Renal cortex interstitium (tissue), 11 donors: ENCODE measurements around the gene PDSS2. TPM values are rescaled to one million over a fixed set of nuclear protein-coding genes. Genes with fewer than 3 reads are reported as not detected.
"Not testable (repeated sequence)": the region's sequence is repeated elsewhere in the genome, so short reads cannot be mapped to it uniquely, and the experiment has no call there.

Experiments
- DNase-seq, 11 donors: peaks; one replicate each; pipeline ENCODE4 v3.0.0-alpha.2; 2013; ENCODE audit warnings: low read depth in 9 of 11, low spot score in 4 of 11; ENCODE audit errors: extremely low read depth in 1 of 11
- polyA plus RNA-seq, 3 donors: library from polyadenylated mRNA; unstranded; fragments of 120-200 nt; gene quantifications; one replicate each; pipeline ENCODE4 v1.2.1, GENCODE V29; 2013; ENCODE audit not compliant: insufficient read length in 3 of 3

Gene PDSS2
- polyA plus RNA-seq, 3 donors = 16.7 to 20.1 (median 18.1) TPM

GRCh38 chr6:107488174-107488874 lies 29.0 kb upstream of the PDSS2 start:
- no peak for DNase-seq

DNA sequence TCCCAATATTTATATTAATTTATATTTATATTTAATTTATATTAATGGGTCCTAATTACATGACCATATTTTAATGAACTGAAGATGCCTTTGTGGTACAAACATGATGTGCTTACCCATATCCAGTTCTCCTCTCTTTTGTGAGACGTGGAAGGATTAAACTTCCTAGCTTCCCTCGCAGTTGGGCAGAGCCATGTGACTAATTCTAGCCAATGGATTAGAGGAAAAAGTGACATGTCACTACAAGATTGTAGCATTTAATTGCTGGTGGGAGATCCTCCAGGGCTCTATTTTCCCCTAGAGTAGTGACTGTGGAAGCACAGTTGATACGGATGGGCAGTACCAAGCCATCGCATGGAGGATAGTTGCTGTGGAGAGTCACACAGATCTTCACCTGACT lies 25.8 kb upstream of the PDSS2 start:
- no peak for DNase-seq

DNA sequence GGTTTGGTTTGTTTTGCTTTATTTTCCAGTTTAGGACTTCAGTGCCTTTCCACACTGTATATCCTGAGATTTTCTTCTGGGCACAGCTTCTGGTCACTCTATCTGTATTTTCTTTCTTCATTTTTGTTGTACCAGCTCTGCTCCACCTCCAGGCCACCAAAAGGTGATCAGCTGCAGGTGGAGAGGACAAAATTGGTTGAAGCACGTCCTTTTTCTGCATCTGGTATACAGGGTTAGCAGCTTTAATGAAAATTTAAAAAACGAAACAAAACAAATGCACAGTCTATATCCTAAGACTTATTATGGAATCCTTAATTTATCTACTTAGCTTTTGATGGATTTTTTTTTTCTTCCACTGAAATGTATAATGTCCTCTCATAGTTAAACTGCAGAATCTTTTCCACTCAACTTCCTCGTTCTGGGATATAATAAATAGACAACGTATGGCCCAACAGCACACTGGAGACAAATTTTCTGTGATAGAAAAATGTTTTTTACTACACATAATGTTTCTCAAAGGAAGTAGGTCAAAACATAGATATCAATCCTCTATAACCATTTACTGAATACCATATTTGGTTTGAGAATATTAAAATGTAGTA lies 19.8 kb upstream of the PDSS2 start:
- DNase-seq = no peak

GRCh38 chr6:107475826-107476225 lies 16.5 kb upstream of the PDSS2 start:
- DNase-seq = not testable (repeated sequence)

GRCh38 chr6:107475360-107475759 lies 16.0 kb upstream of the PDSS2 start:
- DNase-seq = not testable (repeated sequence)

GRCh38 chr6:107473660-107474059 lies 14.3 kb upstream of the PDSS2 start:
- DNase-seq = no peak

- no peak for DNase-seq
Measured at GRCh38 chr6:107470364-107470763, 11.0 kb upstream of the PDSS2 start.

GRCh38 chr6:107466062-107466461 lies 6.7 kb upstream of the PDSS2 start:
- DNase-seq = no peak

DNA sequence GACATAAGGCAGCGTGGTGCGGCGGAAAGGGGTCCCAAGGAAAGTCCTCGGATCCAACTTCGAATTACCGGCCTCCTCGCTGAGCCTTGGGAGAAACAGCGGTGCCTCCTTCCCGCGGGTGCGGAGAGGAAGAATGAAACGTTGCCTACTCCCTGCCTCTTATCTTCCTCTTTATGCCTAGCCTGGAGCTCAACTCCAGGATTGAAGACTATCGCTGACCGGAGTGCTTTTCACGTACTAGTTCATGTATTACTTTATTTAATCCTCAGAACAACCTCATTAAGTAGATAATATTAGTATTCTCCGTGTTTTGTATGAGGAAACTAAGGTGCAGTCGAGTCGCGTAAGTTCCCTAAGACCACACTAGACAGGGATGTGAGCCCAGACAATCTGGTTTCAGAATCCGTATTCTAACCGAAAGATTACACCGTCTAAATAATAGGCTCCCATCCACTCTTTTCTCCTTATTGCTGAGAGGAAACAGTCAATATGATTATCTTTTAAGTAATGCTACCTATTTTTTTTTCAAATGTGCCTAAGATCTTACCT lies 793 bp upstream of the PDSS2 start:
- peak in 1 of 11 donors; percentile 32 for DNase-seq

- peak in 5 of 11 donors; percentile 9 to 38 (median 20) for DNase-seq
Measured at GRCh38 chr6:107458672-107459282, 587 bp downstream of the PDSS2 start.

DNA sequence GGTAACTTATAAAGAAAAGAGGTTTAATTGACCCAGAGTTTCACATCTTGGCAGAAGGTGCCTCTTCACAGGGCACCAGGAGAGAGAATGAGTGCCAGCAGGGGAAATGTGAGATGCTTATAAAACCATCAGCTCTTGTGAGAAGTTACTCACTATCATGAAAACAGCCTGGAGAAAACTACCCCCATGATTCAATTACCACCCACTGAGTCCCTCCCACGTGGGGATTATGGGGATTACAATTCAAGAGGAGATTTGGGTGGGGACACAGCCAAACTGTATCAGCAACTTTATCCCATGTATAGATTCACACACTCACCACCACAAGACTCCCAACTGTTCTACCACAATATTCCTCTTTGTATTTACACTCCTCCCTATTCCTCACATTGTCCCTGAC lies 10.6 kb downstream of the PDSS2 start:
- DNase-seq = no peak

DNA sequence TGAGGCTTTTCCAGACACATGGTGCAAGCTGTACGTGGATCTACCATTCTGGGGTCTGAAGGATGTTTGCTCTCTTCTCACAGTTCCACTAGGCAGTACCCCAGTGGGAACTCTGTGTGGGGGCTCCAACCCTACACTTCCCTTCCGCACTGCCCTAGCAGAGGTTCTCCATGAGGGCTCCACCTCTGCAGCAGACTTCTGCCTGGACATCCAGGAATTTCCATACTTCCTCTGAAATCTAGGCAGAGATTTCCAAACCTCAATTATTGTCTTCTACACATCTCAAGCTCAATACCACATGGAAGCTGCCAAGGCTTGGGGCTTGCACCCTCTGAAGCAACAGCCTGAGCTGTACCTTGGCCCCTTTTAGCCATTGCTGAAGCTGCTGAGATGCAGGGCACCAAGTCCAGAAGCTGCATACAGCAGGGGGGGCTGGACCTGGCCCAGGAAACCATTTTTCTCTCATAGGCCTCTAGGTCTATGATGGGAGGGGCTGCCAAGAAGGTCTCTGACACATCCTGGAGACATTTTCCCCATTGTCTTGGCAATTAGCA lies 11.6 kb downstream of the PDSS2 start:
- DNase-seq = no peak

GRCh38 chr6:107444277-107444676 lies 15.1 kb downstream of the PDSS2 start:
- no peak for DNase-seq

- no peak for DNase-seq
Measured at GRCh38 chr6:107443608-107444267, 15.6 kb downstream of the PDSS2 start.

DNA sequence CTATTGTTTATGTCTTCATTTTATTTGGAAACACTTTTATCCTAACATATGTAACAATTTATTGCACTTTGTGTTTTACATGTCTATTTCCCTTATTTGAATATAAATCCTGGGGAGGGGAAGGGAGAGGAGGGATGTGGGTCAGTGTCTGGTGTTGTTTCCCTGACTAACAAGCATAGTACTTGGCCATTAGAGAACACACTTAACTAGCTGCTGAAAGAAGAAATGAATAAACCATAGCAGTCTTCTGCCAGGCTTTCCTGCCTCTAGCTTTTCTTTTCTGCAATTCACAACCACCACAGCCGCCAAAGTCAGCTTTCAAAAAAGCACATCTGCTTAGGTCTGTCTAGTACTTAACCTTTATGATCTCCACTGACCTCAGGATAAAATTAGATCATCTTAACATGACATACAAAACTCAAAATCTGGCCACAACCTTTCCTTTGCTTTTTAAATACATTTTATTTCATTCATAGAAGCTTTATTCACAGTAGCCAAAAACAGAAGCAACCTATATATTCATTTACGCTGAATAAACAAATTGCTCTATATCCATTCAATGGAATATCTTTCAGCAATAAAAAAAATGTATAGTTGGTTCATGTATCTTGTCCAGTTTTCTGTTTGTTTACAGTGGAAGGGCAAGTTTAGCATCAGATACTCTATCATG lies 16.3 kb downstream of the PDSS2 start:
- no peak for DNase-seq

- DNase-seq = peak in 3 of 11 donors; percentile 34 to 41 (median 39)
Measured at GRCh38 chr6:107441682-107442081, 17.7 kb downstream of the PDSS2 start.

- no peak for DNase-seq
Measured at GRCh38 chr6:107440936-107441335, 18.4 kb downstream of the PDSS2 start.

DNA sequence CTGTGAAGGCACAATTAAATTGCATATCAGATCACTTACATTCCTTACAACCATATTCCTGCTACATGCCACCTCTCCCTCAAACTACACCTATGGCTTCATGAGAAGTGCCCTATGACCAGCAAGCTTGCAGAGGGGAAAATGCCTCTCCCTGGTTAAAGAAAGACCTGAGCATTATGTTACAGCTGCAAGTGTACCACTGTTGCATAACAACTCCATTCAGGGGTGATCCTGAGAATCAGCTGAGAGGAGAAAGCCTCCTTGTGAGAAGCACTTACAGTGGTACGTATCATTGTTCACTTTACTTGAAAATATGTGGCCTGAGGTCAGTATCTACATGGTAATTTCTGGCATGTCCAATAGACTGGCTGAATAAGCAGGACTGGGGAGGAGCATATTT lies 20.0 kb downstream of the PDSS2 start:
- no peak for DNase-seq

GRCh38 chr6:107437691-107438090 lies 21.7 kb downstream of the PDSS2 start:
- DNase-seq = no peak
